ENCODE results near the gene TRMT11.

DNA sequence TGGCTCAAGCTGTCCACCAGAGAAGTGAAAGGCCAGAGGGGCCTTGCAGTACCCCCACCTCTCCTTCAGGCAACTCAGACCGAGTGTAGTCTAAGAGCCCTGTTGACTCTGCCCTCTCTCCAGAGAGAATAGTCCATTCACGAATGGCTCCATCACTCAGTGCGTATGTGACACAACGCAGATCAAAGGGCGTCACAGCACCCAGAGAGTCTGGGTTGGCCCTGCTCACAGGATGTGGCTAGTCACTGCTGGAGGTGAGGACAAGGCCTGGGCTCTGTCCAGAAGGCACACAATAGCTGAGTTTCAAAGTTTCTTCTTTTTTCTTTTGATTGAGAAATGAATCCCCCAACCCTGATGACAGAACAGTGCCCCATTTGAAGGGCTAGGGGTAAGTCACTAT lies 74.1 kb downstream of the TRMT11 start:
- TF ChIP-seq, protein P1, sequence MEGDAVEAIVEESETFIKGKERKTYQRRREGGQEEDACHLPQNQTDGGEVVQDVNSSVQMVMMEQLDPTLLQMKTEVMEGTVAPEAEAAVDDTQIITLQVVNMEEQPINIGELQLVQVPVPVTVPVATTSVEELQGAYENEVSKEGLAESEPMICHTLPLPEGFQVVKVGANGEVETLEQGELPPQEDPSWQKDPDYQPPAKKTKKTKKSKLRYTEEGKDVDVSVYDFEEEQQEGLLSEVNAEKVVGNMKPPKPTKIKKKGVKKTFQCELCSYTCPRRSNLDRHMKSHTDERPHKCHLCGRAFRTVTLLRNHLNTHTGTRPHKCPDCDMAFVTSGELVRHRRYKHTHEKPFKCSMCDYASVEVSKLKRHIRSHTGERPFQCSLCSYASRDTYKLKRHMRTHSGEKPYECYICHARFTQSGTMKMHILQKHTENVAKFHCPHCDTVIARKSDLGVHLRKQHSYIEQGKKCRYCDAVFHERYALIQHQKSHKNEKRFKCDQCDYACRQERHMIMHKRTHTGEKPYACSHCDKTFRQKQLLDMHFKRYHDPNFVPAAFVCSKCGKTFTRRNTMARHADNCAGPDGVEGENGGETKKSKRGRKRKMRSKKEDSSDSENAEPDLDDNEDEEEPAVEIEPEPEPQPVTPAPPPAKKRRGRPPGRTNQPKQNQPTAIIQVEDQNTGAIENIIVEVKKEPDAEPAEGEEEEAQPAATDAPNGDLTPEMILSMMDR (IDR thresholded peaks at IDR 0.05; ENCODE audit: insufficient read depth, low read length, poor library complexity, severe bottlenecking), result no peak
- TF ChIP-seq EZH2phosphoT487 (conservative IDR thresholded peaks at IDR 0.05; ENCODE audit: low read length), result no peak

All from SU-DHL-6 (cell line).